ENCODE results near the gene MAEL.

Gene MAEL

DNA sequence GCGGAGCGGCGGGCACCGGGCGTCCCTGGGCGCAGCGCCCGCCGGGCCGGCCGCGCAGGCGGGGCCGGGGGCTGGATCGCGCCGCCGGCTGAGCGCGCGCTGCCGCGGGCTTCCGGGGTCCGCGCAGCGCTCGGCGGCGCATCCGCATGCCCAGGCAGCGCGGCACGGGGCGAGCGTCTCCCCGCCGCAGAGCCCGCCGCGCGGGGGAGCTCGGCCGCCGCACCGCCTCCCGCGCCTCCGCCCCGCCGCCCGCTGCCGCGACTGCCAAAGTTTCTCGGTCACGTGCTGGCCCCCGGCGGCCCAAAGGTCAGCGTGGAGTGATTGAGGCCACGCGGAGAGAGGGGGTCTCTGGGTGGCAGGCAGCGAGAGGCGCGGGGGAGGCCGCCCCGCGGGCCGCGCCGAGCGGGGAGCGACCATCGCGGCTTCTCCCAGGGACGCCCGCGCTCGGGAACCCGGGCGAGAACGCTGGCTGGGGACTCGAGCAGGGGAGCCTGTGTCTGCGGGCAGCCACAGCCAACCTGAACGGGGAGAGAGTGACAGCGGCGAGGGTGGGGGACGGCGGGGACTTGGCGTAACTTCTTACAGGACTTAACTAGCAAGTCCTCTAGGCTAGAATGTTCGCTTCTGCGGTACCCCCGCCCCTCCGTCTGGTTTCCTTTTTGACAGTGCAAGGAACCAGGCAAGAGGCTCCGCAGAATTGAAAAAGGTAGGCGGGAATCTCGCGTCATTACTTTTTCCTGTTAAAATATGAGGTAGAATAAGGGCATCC is 13.5 kb upstream of the MAEL start, which contains the start of gene ILDR2:
TSS of gene ILDR2 (minus strand) at position 180 of the 769 bp plus-strand sequence. CDS start 272 bp downstream, outside the sequence.
- ChIA-PET POLR2A (no interaction called here), CTCF (interaction anchor here (0.7 to 1.0 kb wide), 2 partner anchors 72 to 390 kb away, joined by 3 to 4 read pairs; no protein-coding TSS in a partner anchor)
- H3K36me3 ChIP-seq (ENCODE audit: control insufficient read depth in 2 of 2, insufficient read depth in 1 of 2, low read length in 2 of 2), result no peaks in the 10 kb centered on the region
- peak within 1 kb of the TSS; percentile 68 for H3K4me3 ChIP-seq (ENCODE audit: low read depth, low read length)
- no peaks in the 10 kb centered on the region for H3K9me3 ChIP-seq (ENCODE audit: control insufficient read depth, insufficient read depth, low read depth, low read length)
- H3K4me1 ChIP-seq (ENCODE audit: control insufficient read depth, insufficient read depth, low read length), result peaks cover 3% of the 10 kb centered on the region; the same call in 1 of the 2 replicates
- peak within 1 kb of the TSS; percentile 53; the same call in 1 of the 2 replicates for H3K27ac ChIP-seq (ENCODE audit: extremely low read depth, low read depth, low read length)
- TF ChIP-seq ZNF629 (tag by site-specific recombination; IDR thresholded peaks at IDR 0.05), result no peak; the same call in 1 of the 2 replicates
- no peak for TF ChIP-seq ZNF837 (tag by site-specific recombination; IDR thresholded peaks at IDR 0.05)
- TF ChIP-seq, protein P1, sequence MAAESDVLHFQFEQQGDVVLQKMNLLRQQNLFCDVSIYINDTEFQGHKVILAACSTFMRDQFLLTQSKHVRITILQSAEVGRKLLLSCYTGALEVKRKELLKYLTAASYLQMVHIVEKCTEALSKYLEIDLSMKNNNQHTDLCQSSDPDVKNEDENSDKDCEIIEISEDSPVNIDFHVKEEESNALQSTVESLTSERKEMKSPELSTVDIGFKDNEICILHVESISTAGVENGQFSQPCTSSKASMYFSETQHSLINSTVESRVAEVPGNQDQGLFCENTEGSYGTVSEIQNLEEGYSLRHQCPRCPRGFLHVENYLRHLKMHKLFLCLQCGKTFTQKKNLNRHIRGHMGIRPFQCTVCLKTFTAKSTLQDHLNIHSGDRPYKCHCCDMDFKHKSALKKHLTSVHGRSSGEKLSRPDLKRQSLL (tag by site-specific recombination; IDR thresholded peaks at IDR 0.05), result no peak
- TF ChIP-seq ZSCAN30 (tag by site-specific recombination; IDR thresholded peaks at IDR 0.05), result peak; percentile 86
- TF ChIP-seq, protein P2, sequence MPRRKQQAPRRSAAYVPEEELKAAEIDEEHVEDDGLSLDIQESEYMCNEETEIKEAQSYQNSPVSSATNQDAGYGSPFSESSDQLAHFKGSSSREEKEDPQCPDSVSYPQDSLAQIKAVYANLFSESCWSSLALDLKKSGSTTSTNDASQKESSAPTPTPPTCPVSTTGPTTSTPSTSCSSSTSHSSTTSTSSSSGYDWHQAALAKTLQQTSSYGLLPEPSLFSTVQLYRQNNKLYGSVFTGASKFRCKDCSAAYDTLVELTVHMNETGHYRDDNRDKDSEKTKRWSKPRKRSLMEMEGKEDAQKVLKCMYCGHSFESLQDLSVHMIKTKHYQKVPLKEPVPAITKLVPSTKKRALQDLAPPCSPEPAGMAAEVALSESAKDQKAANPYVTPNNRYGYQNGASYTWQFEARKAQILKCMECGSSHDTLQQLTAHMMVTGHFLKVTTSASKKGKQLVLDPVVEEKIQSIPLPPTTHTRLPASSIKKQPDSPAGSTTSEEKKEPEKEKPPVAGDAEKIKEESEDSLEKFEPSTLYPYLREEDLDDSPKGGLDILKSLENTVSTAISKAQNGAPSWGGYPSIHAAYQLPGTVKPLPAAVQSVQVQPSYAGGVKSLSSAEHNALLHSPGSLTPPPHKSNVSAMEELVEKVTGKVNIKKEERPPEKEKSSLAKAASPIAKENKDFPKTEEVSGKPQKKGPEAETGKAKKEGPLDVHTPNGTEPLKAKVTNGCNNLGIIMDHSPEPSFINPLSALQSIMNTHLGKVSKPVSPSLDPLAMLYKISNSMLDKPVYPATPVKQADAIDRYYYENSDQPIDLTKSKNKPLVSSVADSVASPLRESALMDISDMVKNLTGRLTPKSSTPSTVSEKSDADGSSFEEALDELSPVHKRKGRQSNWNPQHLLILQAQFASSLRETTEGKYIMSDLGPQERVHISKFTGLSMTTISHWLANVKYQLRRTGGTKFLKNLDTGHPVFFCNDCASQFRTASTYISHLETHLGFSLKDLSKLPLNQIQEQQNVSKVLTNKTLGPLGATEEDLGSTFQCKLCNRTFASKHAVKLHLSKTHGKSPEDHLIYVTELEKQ (tag by site-specific recombination; IDR thresholded peaks at IDR 0.05; ENCODE audit: borderline replicate concordance), result no peak
- TF ChIP-seq, protein P3, sequence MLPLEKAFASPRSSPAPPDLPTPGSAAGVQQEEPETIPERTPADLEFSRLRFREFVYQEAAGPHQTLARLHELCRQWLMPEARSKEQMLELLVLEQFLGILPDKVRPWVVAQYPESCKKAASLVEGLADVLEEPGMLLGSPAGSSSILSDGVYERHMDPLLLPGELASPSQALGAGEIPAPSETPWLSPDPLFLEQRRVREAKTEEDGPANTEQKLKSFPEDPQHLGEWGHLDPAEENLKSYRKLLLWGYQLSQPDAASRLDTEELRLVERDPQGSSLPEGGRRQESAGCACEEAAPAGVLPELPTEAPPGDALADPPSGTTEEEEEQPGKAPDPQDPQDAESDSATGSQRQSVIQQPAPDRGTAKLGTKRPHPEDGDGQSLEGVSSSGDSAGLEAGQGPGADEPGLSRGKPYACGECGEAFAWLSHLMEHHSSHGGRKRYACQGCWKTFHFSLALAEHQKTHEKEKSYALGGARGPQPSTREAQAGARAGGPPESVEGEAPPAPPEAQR (tag by site-specific recombination; IDR thresholded peaks at IDR 0.05), result no peak
- 0 out of 2 replicates have a peak, but pooled peaks have one; percentile 24 for TF ChIP-seq ZNF184 (tag by site-specific recombination; IDR thresholded peaks at IDR 0.05)
- no peak for TF ChIP-seq ZNF202 (tag by site-specific recombination; IDR thresholded peaks at IDR 0.05; ENCODE audit: borderline replicate concordance)
- TF ChIP-seq ZNF335 (tag by site-specific recombination; conservative IDR thresholded peaks at IDR 0.05), result peak; percentile 49
- no peak for TF ChIP-seq ZNF585B (tag by site-specific recombination; IDR thresholded peaks at IDR 0.05)
- peak; percentile 43; the same call in 1 of the 2 replicates for TF ChIP-seq ZEB2 (tag by site-specific recombination; IDR thresholded peaks at IDR 0.05)
- TF ChIP-seq, protein P4, sequence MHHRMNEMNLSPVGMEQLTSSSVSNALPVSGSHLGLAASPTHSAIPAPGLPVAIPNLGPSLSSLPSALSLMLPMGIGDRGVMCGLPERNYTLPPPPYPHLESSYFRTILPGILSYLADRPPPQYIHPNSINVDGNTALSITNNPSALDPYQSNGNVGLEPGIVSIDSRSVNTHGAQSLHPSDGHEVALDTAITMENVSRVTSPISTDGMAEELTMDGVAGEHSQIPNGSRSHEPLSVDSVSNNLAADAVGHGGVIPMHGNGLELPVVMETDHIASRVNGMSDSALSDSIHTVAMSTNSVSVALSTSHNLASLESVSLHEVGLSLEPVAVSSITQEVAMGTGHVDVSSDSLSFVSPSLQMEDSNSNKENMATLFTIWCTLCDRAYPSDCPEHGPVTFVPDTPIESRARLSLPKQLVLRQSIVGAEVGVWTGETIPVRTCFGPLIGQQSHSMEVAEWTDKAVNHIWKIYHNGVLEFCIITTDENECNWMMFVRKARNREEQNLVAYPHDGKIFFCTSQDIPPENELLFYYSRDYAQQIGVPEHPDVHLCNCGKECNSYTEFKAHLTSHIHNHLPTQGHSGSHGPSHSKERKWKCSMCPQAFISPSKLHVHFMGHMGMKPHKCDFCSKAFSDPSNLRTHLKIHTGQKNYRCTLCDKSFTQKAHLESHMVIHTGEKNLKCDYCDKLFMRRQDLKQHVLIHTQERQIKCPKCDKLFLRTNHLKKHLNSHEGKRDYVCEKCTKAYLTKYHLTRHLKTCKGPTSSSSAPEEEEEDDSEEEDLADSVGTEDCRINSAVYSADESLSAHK (tag by site-specific recombination; IDR thresholded peaks at IDR 0.05), result no peak
- TF ChIP-seq ZNF626 (tag by site-specific recombination; IDR thresholded peaks at IDR 0.05), result no peak
- TF ChIP-seq, protein P5, sequence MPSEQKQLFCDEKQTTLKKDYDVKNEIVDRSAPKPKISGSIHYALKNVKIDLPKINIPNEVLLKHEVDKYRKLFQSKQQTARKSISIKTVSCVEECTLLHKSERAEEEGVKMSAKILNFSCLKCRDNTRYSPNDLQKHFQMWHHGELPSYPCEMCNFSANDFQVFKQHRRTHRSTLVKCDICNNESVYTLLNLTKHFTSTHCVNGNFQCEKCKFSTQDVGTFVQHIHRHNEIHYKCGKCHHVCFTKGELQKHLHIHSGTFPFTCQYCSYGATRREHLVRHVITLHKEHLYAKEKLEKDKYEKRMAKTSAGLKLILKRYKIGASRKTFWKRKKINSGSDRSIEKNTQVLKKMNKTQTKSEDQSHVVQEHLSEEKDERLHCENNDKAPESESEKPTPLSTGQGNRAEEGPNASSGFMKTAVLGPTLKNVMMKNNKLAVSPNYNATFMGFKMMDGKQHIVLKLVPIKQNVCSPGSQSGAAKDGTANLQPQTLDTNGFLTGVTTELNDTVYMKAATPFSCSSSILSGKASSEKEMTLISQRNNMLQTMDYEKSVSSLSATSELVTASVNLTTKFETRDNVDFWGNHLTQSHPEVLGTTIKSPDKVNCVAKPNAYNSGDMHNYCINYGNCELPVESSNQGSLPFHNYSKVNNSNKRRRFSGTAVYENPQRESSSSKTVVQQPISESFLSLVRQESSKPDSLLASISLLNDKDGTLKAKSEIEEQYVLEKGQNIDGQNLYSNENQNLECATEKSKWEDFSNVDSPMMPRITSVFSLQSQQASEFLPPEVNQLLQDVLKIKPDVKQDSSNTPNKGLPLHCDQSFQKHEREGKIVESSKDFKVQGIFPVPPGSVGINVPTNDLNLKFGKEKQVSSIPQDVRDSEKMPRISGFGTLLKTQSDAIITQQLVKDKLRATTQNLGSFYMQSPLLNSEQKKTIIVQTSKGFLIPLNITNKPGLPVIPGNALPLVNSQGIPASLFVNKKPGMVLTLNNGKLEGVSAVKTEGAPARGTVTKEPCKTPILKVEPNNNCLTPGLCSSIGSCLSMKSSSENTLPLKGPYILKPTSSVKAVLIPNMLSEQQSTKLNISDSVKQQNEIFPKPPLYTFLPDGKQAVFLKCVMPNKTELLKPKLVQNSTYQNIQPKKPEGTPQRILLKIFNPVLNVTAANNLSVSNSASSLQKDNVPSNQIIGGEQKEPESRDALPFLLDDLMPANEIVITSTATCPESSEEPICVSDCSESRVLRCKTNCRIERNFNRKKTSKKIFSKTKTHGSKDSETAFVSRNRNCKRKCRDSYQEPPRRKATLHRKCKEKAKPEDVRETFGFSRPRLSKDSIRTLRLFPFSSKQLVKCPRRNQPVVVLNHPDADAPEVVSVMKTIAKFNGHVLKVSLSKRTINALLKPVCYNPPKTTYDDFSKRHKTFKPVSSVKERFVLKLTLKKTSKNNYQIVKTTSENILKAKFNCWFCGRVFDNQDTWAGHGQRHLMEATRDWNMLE (tag by site-specific recombination; conservative IDR thresholded peaks at IDR 0.05; ENCODE audit: low read depth), result no peak
- TF ChIP-seq, protein P6, sequence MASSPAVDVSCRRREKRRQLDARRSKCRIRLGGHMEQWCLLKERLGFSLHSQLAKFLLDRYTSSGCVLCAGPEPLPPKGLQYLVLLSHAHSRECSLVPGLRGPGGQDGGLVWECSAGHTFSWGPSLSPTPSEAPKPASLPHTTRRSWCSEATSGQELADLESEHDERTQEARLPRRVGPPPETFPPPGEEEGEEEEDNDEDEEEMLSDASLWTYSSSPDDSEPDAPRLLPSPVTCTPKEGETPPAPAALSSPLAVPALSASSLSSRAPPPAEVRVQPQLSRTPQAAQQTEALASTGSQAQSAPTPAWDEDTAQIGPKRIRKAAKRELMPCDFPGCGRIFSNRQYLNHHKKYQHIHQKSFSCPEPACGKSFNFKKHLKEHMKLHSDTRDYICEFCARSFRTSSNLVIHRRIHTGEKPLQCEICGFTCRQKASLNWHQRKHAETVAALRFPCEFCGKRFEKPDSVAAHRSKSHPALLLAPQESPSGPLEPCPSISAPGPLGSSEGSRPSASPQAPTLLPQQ (tag by site-specific recombination; IDR thresholded peaks at IDR 0.05), result no peak
- no peak for TF ChIP-seq ZSCAN23 (tag by site-specific recombination; IDR thresholded peaks at IDR 0.05)
- no peak for TF ChIP-seq ZNF830 (tag by site-specific recombination; IDR thresholded peaks at IDR 0.05; ENCODE audit: low read depth)
- TF ChIP-seq ZNF654 (tag by site-specific recombination; IDR thresholded peaks at IDR 0.05; ENCODE audit: low read depth), result no peak
- no peak for TF ChIP-seq GLI2 (tag by site-specific recombination; IDR thresholded peaks at IDR 0.05; ENCODE audit: borderline replicate concordance, low read depth)
- TF ChIP-seq ZNF791 (tag by site-specific recombination; IDR thresholded peaks at IDR 0.05), result no peak
- no peak for TF ChIP-seq ZNF121 (tag by site-specific recombination; IDR thresholded peaks at IDR 0.05)

All from HEK293 (cell line).